ENCODE data around the gene GPSM3.

DNA sequence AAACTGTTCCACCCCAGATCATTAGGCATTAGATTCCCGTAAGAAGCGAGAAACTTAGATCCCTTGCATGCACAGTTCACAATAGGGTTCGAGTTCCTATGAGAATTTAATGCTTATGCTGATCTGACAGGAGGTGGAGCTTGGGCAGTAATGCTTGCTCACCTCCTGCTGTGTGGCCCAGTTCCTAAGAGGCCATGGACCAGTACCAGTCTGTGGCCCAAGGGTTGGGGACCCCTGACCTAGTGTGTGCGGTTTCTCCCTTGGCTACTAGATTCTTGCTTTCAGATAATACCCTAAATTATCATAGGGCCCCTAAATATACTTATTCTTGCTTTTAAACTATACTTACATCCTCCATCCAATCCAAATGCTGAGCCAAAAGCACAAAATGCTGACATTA is 1.9 kb upstream of the GPSM3 start:
- TF ChIP-seq, protein P1, sequence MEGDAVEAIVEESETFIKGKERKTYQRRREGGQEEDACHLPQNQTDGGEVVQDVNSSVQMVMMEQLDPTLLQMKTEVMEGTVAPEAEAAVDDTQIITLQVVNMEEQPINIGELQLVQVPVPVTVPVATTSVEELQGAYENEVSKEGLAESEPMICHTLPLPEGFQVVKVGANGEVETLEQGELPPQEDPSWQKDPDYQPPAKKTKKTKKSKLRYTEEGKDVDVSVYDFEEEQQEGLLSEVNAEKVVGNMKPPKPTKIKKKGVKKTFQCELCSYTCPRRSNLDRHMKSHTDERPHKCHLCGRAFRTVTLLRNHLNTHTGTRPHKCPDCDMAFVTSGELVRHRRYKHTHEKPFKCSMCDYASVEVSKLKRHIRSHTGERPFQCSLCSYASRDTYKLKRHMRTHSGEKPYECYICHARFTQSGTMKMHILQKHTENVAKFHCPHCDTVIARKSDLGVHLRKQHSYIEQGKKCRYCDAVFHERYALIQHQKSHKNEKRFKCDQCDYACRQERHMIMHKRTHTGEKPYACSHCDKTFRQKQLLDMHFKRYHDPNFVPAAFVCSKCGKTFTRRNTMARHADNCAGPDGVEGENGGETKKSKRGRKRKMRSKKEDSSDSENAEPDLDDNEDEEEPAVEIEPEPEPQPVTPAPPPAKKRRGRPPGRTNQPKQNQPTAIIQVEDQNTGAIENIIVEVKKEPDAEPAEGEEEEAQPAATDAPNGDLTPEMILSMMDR (IDR thresholded peaks at IDR 0.05) = no peak
- TF ChIP-seq POLR2A (IDR thresholded peaks at IDR 0.05) = no peak

Data from uterus (tissue), 2 donors.